MM.1S (cell line): ENCODE measurements around the gene KLF6.

Experiments used
- EZH2 ChIP-seq: fragments of 300-600 bp; sonication (generic); optimal IDR thresholded peaks from 2 replicates; pipeline ENCODE3; 2017; ENCODE audit warnings: low read depth, mild to moderate bottlenecking, antibody characterized with exemption, low read length, mixed read lengths
- EZH2phosphoT487 ChIP-seq: fragments of 300-600 bp; sonication (generic); IDR thresholded peaks from 2 replicates; pipeline ENCODE4 v1.6.1; 2018; ENCODE audit warnings: antibody characterized with exemption, low read length
- TF ChIP-seq, protein P1 (sequence below): fragments of 300-600 bp; sonication (generic); IDR thresholded peaks from 2 replicates; pipeline ENCODE4 v1.5.1; 2016; ENCODE audit warnings: antibody characterized with exemption, low read length, mixed read lengths

- TF ChIP-seq, protein P1, sequence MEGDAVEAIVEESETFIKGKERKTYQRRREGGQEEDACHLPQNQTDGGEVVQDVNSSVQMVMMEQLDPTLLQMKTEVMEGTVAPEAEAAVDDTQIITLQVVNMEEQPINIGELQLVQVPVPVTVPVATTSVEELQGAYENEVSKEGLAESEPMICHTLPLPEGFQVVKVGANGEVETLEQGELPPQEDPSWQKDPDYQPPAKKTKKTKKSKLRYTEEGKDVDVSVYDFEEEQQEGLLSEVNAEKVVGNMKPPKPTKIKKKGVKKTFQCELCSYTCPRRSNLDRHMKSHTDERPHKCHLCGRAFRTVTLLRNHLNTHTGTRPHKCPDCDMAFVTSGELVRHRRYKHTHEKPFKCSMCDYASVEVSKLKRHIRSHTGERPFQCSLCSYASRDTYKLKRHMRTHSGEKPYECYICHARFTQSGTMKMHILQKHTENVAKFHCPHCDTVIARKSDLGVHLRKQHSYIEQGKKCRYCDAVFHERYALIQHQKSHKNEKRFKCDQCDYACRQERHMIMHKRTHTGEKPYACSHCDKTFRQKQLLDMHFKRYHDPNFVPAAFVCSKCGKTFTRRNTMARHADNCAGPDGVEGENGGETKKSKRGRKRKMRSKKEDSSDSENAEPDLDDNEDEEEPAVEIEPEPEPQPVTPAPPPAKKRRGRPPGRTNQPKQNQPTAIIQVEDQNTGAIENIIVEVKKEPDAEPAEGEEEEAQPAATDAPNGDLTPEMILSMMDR, result no peak
- no peak for TF ChIP-seq EZH2
- TF ChIP-seq EZH2phosphoT487, result no peak
Observed at GRCh38 chr10:3761904-3762303, 23.1 kb downstream of the KLF6 start.
